ENCODE measurements around the gene NUTF2. TPM values are rescaled to one million over a fixed set of nuclear protein-coding genes. Genes with fewer than 3 reads are reported as not detected.
A peak's percentile ranks its signal among the peaks of the same experiment; 100 is the strongest.
"Not testable (repeated sequence)": the region's sequence is repeated elsewhere in the genome, so short reads cannot be mapped to it uniquely, and the experiment has no call there.

The NUTF2 gene
- polyA plus RNA-seq (2013, experiment 1 of 2; ENCODE audit: insufficient read length): 181 TPM
- polyA plus RNA-seq (2013, experiment 2 of 2; ENCODE audit: insufficient read length): 185 TPM

GRCh38 chr16:67846320-67847063 lies at the start of gene NUTF2:
NUTF2 (plus strand) TSS chr16:67846933; CDS start chr16:67865131, 18,198 bp downstream.
- peak; percentile 95 for DNase-seq

GRCh38 chr16:67800338-67800926 lies 46.3 kb upstream of the NUTF2 start:
- no peak for DNase-seq

- no peak for DNase-seq
These were observed 45.5 kb upstream of the NUTF2 start for GRCh38 chr16:67801241-67801640.

- no peak for DNase-seq
These were observed 44.9 kb upstream of the NUTF2 start for GRCh38 chr16:67801883-67802282.

GRCh38 chr16:67803894-67804293 lies 42.8 kb upstream of the NUTF2 start:
- no peak for DNase-seq

- DNase-seq: no peak
These were observed 41.7 kb upstream of the NUTF2 start for GRCh38 chr16:67804853-67805542.

- DNase-seq: no peak
These were observed 40.9 kb upstream of the NUTF2 start for GRCh38 chr16:67805718-67806427.

GRCh38 chr16:67806428-67807147 lies 40.1 kb upstream of the NUTF2 start, which contains the start of the genes RANBP10 and TSNAXIP1:
RANBP10 (minus strand) TSS chr16:67806560; CDS start chr16:67806536, 24 bp downstream.
TSNAXIP1 (plus strand) TSS chr16:67806889; CDS start chr16:67807150, 261 bp downstream.
- peak; percentile 99 for DNase-seq

GRCh38 chr16:67807148-67807682 lies 39.5 kb upstream of the NUTF2 start:
- DNase-seq: no peak

- DNase-seq: no peak
These were observed 34.8 kb upstream of the NUTF2 start for GRCh38 chr16:67811899-67812298.

- DNase-seq: no peak
These were observed 32.2 kb upstream of the NUTF2 start for GRCh38 chr16:67814567-67814966.

GRCh38 chr16:67820608-67821259 lies 26.0 kb upstream of the NUTF2 start:
- DNase-seq: no peak

GRCh38 chr16:67822511-67822910 lies 24.2 kb upstream of the NUTF2 start:
- peak; percentile 23 for DNase-seq

- DNase-seq: no peak
These were observed 21.6 kb upstream of the NUTF2 start for GRCh38 chr16:67825119-67825518.

GRCh38 chr16:67825906-67826305 lies 20.8 kb upstream of the NUTF2 start:
- no peak for DNase-seq

GRCh38 chr16:67828651-67829050 lies 18.1 kb upstream of the NUTF2 start:
- DNase-seq: no peak

GRCh38 chr16:67833030-67833414 lies 13.7 kb upstream of the NUTF2 start:
- DNase-seq: peak; percentile 61

GRCh38 chr16:67833415-67834241 lies 13.1 kb upstream of the NUTF2 start:
- DNase-seq: peak; percentile 87

- no peak for DNase-seq
These were observed 12.5 kb upstream of the NUTF2 start for GRCh38 chr16:67834242-67834614.

- DNase-seq: not testable (repeated sequence)
These were observed 9.5 kb upstream of the NUTF2 start for GRCh38 chr16:67837190-67837589.

Data from fibroblast of skin of abdomen (primary cell).